Astrocyte (in vitro differentiated cells and primary cell): Measurements from ENCODE around the gene DRG2.

Experiments used
- CTCF ChIP-seq: IDR thresholded peaks from 2 replicates; pipeline ENCODE4 v1.5.1; 2011; ENCODE audit warnings: low read depth, mild to moderate bottlenecking, inconsistent platforms, low read length, moderate library complexity; ENCODE audit not compliant: insufficient read depth
- EZH2 ChIP-seq: IDR thresholded peaks from 2 replicates; pipeline ENCODE4 v1.6.1; 2012; ENCODE audit warnings: mild to moderate bottlenecking, low read length, inconsistent platforms; ENCODE audit not compliant: insufficient read depth

GRCh38 chr17:18119938-18120337 is 32.2 kb downstream of the DRG2 start:
- no peak for TF ChIP-seq CTCF
- no peak for TF ChIP-seq EZH2
